Ovary (tissue), 3 donors: Measurements from ENCODE around the gene AKAP12.

Experiments
- CTCF ChIP-seq, 3 donors: fragments of 450-650 bp in 2 of 3; fragments of 200-600 bp in 1 of 3; IDR thresholded peaks; one replicate each; pipeline versions ENCODE4 v1.5.1 to v1.8.0; 2016 to 2022; ENCODE audit warnings: antibody characterized with exemption in 3 of 3, mild to moderate bottlenecking in 1 of 3
- POLR2A ChIP-seq: fragments of 450-650 bp; IDR thresholded peaks from one replicate; pipeline ENCODE4 v1.6.1; 2017; ENCODE audit warnings: antibody characterized with exemption, mild to moderate bottlenecking, moderate library complexity
- donor health status: DM: no; HTN: no; CAD: no.

GRCh38 chr6:151290877-151291721 lies 51.3 kb downstream of the AKAP12 start:
- TF ChIP-seq CTCF (IDR thresholded peaks at IDR 0.05) (no peak), POLR2A (no peak)
